Smooth muscle cell (in vitro differentiated cells): ENCODE measurements around the gene INPP5F. TPM values are rescaled to one million over a fixed set of nuclear protein-coding genes. Genes with fewer than 3 reads are reported as not detected.

Experiments used
- DNase-seq: peaks from one replicate; lab custom pipeline; 2025; ENCODE audit not compliant: unreplicated experiment; lab: John Stamatoyannopoulos, UW
- H2AFZ ChIP-seq: fragments of 200-600 bp; sonication (generic); 2 replicates; pipeline ENCODE4 v1.6.0; 2016; ENCODE audit warnings: antibody characterized with exemption, low read depth, mild to moderate bottlenecking
- H3F3A ChIP-seq: fragments of 200-600 bp; sonication (generic); 2 replicates; pipeline ENCODE4 v1.6.0; 2017; ENCODE audit warnings: antibody characterized with exemption, low read depth
- H3K27ac ChIP-seq: fragments of 200-600 bp; sonication (generic); 2 replicates; pipeline ENCODE4 v1.5.1; 2016; ENCODE audit warnings: low read depth, mild to moderate bottlenecking
- H3K27me3 ChIP-seq: fragments of 200-600 bp; sonication (generic); 2 replicates; pipeline ENCODE4 v1.6.1; 2016; ENCODE audit warnings: low read depth, mild to moderate bottlenecking
- H3K36me3 ChIP-seq: fragments of 200-600 bp; sonication (generic); 2 replicates; pipeline ENCODE4 v1.5.1; 2016; ENCODE audit warnings: low read depth
- H3K4me1 ChIP-seq: fragments of 200-600 bp; sonication (generic); 2 replicates; pipeline ENCODE4 v1.5.1; 2016; ENCODE audit warnings: low read depth
- H3K4me2 ChIP-seq: fragments of 200-600 bp; sonication (generic); 2 replicates; pipeline ENCODE4 v1.6.0; 2016; ENCODE audit warnings: mild to moderate bottlenecking
- H3K4me3 ChIP-seq: fragments of 200-600 bp; sonication (generic); 2 replicates; pipeline ENCODE4 v1.5.1; 2016; ENCODE audit warnings: mild to moderate bottlenecking
- H3K79me2 ChIP-seq: fragments of 200-600 bp; sonication (generic); 2 replicates; pipeline ENCODE4 v1.6.0; 2016; ENCODE audit warnings: low read depth, mild to moderate bottlenecking
- H3K9ac ChIP-seq: fragments of 200-600 bp; sonication (generic); 2 replicates; pipeline ENCODE4 v1.6.0; 2016; ENCODE audit warnings: low read depth
- H3K9me3 ChIP-seq: fragments of 200-600 bp; sonication (generic); replicated peaks from 2 replicates; pipeline ENCODE4 v1.5.1; 2016; ENCODE audit warnings: low read depth
- H4K20me1 ChIP-seq: fragments of 200-600 bp; sonication (generic); 2 replicates; pipeline ENCODE4 v1.6.0; 2016; ENCODE audit warnings: low read depth
- WGBS: methylation state at CpG from one replicate; pipeline ENCODE4 v1.1.7; 2016; ENCODE audit warnings: low lambda C conversion rate; 5-methylcytosine and 5-hydroxymethylcytosine counted together
- polyA plus RNA-seq: library from polyadenylated mRNA; unstranded; fragments of >200 nt; fragmentation: Nextera tagmentation; extraction: Ambion mirVana; gene quantifications from 2 replicates; pipeline ENCODE4 v1.2.1, GENCODE V29; 2016
- total RNA-seq: library from RNA; depleted of rRNA; stranded (reverse); fragments of >200 nt; gene quantifications from 2 replicates; pipeline ENCODE4 v1.2.3, GENCODE V29; 2014
- TF ChIP-seq, protein P1 (sequence below): fragments of 200-600 bp; sonication (generic); IDR thresholded peaks from 2 replicates; pipeline ENCODE4 v1.5.1; 2017; ENCODE audit warnings: borderline replicate concordance, mild to moderate bottlenecking, antibody characterized with exemption; ENCODE audit not compliant: insufficient read depth, poor library complexity, severe bottlenecking

Gene INPP5F
- total and polyA plus RNA-seq, 2 experiments from 2014 or later = 15.9 to 106 TPM

DNA sequence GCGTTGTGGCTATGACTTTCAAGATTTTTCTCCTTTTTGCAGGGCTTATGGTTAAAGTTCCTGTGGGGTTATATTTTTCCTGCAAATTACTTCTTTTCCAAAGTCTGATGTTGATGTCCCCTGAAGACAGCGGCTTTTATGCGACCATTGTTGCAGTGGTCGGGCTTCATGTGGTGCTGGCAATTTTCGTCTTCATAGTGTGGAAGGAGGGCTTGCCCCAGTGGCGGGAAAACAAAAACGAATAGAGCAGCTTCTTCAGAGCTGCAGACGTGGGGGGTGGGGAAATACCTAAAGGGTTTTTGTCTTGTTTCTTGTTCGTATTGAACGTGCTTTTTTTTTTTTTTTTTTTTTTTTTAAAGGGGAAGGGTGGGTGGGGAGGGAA is 93.0 kb downstream of the INPP5F start:
- Histone ChIP-seq H3F3A (peaks cover 14% of the 10 kb centered on the region), H3K79me2 (peaks cover 30% of the 10 kb centered on the region), H3K27me3 (no peaks in the 10 kb centered on the region), H3K4me2 (peak overlapping the region; percentile 88), H3K4me3 (peak overlapping the region; percentile 76), H3K27ac (peak overlapping the region; percentile 32), H4K20me1 (peaks cover 46% of the 10 kb centered on the region), H3K36me3 (peaks cover 3% of the 10 kb centered on the region), H3K9ac (peak overlapping the region; percentile 57), H3K4me1 (peaks cover 6% of the 10 kb centered on the region), H2AFZ (no peak overlapping the region), H3K9me3 (no peaks in the 10 kb centered on the region)
- TF ChIP-seq, protein P1, sequence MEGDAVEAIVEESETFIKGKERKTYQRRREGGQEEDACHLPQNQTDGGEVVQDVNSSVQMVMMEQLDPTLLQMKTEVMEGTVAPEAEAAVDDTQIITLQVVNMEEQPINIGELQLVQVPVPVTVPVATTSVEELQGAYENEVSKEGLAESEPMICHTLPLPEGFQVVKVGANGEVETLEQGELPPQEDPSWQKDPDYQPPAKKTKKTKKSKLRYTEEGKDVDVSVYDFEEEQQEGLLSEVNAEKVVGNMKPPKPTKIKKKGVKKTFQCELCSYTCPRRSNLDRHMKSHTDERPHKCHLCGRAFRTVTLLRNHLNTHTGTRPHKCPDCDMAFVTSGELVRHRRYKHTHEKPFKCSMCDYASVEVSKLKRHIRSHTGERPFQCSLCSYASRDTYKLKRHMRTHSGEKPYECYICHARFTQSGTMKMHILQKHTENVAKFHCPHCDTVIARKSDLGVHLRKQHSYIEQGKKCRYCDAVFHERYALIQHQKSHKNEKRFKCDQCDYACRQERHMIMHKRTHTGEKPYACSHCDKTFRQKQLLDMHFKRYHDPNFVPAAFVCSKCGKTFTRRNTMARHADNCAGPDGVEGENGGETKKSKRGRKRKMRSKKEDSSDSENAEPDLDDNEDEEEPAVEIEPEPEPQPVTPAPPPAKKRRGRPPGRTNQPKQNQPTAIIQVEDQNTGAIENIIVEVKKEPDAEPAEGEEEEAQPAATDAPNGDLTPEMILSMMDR = no peak
- DNase-seq = no peak
- WGBS = 49% methylated on average over 10 of the region's 10 CpGs

- no peak overlapping the region for H3K27ac ChIP-seq
- peaks cover 14% of the 10 kb centered on the region for H3F3A ChIP-seq
- DNase-seq = no peak
- peaks cover 3% of the 10 kb centered on the region for H3K36me3 ChIP-seq
- no peaks in the 10 kb centered on the region for H3K9me3 ChIP-seq
- peak overlapping the region; percentile 76 for H3K4me3 ChIP-seq
- 53% methylated on average over 4 of the region's 4 CpGs for WGBS
- peaks cover 30% of the 10 kb centered on the region for H3K79me2 ChIP-seq
- H3K4me1 ChIP-seq = peaks cover 6% of the 10 kb centered on the region
- H2AFZ ChIP-seq = no peak overlapping the region
- peaks cover 58% of the 10 kb centered on the region for H4K20me1 ChIP-seq
- peak overlapping the region; percentile 88 for H3K4me2 ChIP-seq
- peak overlapping the region; percentile 73 for H3K9ac ChIP-seq
- H3K27me3 ChIP-seq = no peaks in the 10 kb centered on the region
- TF ChIP-seq, protein P1 = no peak
Observed at GRCh38 chr10:119821182-119821581, 95.3 kb downstream of the INPP5F start.

DNA sequence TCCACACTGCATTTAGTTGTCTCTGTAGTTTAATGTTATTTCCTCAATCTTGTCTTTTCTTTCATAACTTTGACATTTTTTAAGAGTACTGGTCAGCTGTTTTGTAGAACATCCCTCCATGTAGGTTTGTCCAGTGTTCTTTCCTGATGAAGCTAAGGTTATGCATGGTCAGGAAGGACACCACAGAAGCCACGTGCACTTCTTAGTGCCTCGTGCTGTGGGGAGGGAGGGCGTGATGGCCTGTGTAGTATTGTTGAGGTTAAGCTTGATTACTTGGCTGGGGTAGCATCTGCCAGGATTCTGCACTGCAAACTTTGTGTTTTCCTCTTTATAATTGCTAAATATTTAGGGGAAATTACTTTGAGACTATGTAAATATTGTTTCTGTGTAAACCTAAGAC is 98.4 kb downstream of the INPP5F start:
- Histone ChIP-seq H3K36me3 (peaks cover 10% of the 10 kb centered on the region), H3K4me3 (no peak overlapping the region), H3K4me1 (no peaks in the 10 kb centered on the region), H3K9ac (no peak overlapping the region), H3K79me2 (peaks cover 22% of the 10 kb centered on the region), H2AFZ (no peak overlapping the region), H3F3A (peaks cover 22% of the 10 kb centered on the region), H3K4me2 (no peak overlapping the region), H4K20me1 (peaks cover 58% of the 10 kb centered on the region), H3K27me3 (no peaks in the 10 kb centered on the region), H3K9me3 (no peaks in the 10 kb centered on the region), H3K27ac (no peak overlapping the region)
- DNase-seq = no peak
- WGBS = 86% methylated on average over 3 of the region's 3 CpGs
- TF ChIP-seq, protein P1 = no peak

GRCh38 chr10:119826771-119827170 is 100.9 kb downstream of the INPP5F start:
- H2AFZ ChIP-seq = no peak overlapping the region
- no peak overlapping the region for H3K4me3 ChIP-seq
- peaks cover 14% of the 10 kb centered on the region for H3K36me3 ChIP-seq
- H3K9ac ChIP-seq = no peak overlapping the region
- no peaks in the 10 kb centered on the region for H3K4me1 ChIP-seq
- WGBS = 95% methylated on average over 6 of the region's 6 CpGs
- H3F3A ChIP-seq = peaks cover 25% of the 10 kb centered on the region
- no peak overlapping the region for H3K27ac ChIP-seq
- no peaks in the 10 kb centered on the region for H3K79me2 ChIP-seq
- no peak overlapping the region for H3K4me2 ChIP-seq
- H3K9me3 ChIP-seq = no peaks in the 10 kb centered on the region
- H4K20me1 ChIP-seq = peaks cover 34% of the 10 kb centered on the region
- TF ChIP-seq, protein P1 = no peak
- H3K27me3 ChIP-seq = no peaks in the 10 kb centered on the region
- DNase-seq = no peak
